ENCODE measurements around the gene SIL1. TPM values are rescaled to one million over a fixed set of nuclear protein-coding genes. Genes with fewer than 3 reads are reported as not detected.

Gene SIL1
- total and polyA plus RNA-seq, 2 of the 13 experiments (the other 11 are each of a cell fraction or from before 2014, with no cell fraction given), result 26.0 to 30.0 TPM

DNA sequence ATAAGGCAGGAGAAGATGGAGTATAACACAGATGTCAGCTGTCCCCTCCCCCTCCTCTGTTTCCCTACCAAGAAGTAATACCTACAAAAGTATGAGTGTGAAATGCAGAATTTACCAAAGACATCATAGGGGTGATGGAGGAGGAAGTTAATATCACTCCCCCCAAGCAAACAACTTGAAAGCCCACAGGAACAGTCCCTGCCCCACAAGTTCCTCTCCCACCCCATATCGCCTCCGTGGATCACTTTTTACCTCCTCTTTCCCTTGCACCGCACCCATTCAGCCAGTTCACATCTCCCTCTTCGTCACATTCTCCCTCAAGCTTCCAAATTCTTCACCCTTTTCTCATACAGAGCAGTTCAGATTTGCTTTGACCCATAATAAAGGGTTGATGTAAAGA is 7.0 kb upstream of the SIL1 start:
- FAIRE-seq (no peak), ATAC-seq (no peak), DNase-seq (ENCODE audit: low spot score) (no peak)
- Histone ChIP-seq H3K9ac (ENCODE audit: insufficient read depth, low read depth, low read length) (no peak overlapping the region), H3K4me1 (ENCODE audit: insufficient read depth, low read length) (peaks cover 9% of the 10 kb centered on the region), H4K20me1 (ENCODE audit: insufficient read depth, low read length) (no peaks in the 10 kb centered on the region), H3K79me2 (ENCODE audit: insufficient read depth, low read length) (no peaks in the 10 kb centered on the region), H3K36me3 (replicated peaks in 1 of 2; ENCODE audit: control insufficient read depth in 1 of 2, insufficient read depth in 2 of 2, low read length in 2 of 2) (no peaks in the 10 kb centered on the region), H3K4me2 (ENCODE audit: low read depth, low read length) (no peak overlapping the region), H3K9me3 (ENCODE audit: low read length) (no peaks in the 10 kb centered on the region), H2AFZ (ENCODE audit: low read length) (no peak overlapping the region), H3K27me3 (ENCODE audit: control insufficient read depth in 1 of 2, insufficient read depth in 2 of 2, low read length in 2 of 2) (peaks cover 0 to 10% of the 10 kb centered on the region in 2 experiments; a peak in 2 of 5 replicates), H3K27ac (ENCODE audit: extremely low read length, insufficient read depth, low read length) (no peak overlapping the region), H3K4me3 (replicated peaks in 1 of 3; ENCODE audit: insufficient read depth in 1 of 3, low read depth in 2 of 3, low read length in 3 of 3) (no peak overlapping the region)
- 64% methylated on average over 4 of the region's 4 CpGs for WGBS (ENCODE audit: low lambda C conversion rate)
- no TSS peak for BruUV-seq (replicated peaks)
- ChIA-PET CTCF (ENCODE audit: low intra/inter-chr PET ratio, low total read pairs) (no interaction called here), POLR2A (no interaction called here)
- TF ChIP-seq ZNF7 (CRISPR knock-in tag; IDR thresholded peaks at IDR 0.05) (no peak), JUN (CRISPR knock-in tag; IDR thresholded peaks at IDR 0.05) (no peak), TGIF2 (CRISPR knock-in tag; IDR thresholded peaks at IDR 0.05) (no peak), ZC3H4 (CRISPR knock-in tag; IDR thresholded peaks at IDR 0.05; ENCODE audit: borderline replicate concordance) (no peak), MIER2 (CRISPR knock-in tag; IDR thresholded peaks at IDR 0.05) (no peak), ZNF143 (CRISPR knock-in tag; IDR thresholded peaks at IDR 0.05) (no peak), TOPORS (CRISPR knock-in tag; IDR thresholded peaks at IDR 0.05) (no peak), ZNF124 (CRISPR knock-in tag; IDR thresholded peaks at IDR 0.05) (no peak), POLR2A (IDR thresholded peaks at IDR 0.05; ENCODE audit: insufficient read depth in 1 of 2, low read depth in 2 of 2, low read length in 2 of 2) (no peak), SOX13 (IDR thresholded peaks at IDR 0.05) (no peak), SOX13 (CRISPR knock-in tag; conservative IDR thresholded peaks at IDR 0.05 in 1 of 2, IDR thresholded peaks at IDR 0.05 in 1 of 2) (no peak), CAMTA2 (CRISPR knock-in tag; IDR thresholded peaks at IDR 0.05; ENCODE audit: borderline replicate concordance) (no peak), PITX1 (CRISPR knock-in tag; IDR thresholded peaks at IDR 0.05) (no peak), KAT8 (CRISPR knock-in tag; IDR thresholded peaks at IDR 0.05) (no peak), ZBTB8A (CRISPR knock-in tag; IDR thresholded peaks at IDR 0.05; ENCODE audit: borderline replicate concordance, low read depth) (no peak), GZF1 (CRISPR knock-in tag; IDR thresholded peaks at IDR 0.05) (no peak)
- TF ChIP-seq, protein P1, sequence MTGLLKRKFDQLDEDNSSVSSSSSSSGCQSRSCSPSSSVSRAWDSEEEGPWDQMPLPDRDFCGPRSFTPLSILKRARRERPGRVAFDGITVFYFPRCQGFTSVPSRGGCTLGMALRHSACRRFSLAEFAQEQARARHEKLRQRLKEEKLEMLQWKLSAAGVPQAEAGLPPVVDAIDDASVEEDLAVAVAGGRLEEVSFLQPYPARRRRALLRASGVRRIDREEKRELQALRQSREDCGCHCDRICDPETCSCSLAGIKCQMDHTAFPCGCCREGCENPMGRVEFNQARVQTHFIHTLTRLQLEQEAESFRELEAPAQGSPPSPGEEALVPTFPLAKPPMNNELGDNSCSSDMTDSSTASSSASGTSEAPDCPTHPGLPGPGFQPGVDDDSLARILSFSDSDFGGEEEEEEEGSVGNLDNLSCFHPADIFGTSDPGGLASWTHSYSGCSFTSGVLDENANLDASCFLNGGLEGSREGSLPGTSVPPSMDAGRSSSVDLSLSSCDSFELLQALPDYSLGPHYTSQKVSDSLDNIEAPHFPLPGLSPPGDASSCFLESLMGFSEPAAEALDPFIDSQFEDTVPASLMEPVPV (CRISPR knock-in tag; IDR thresholded peaks at IDR 0.05), result no peak
- TF ChIP-seq, protein P2, sequence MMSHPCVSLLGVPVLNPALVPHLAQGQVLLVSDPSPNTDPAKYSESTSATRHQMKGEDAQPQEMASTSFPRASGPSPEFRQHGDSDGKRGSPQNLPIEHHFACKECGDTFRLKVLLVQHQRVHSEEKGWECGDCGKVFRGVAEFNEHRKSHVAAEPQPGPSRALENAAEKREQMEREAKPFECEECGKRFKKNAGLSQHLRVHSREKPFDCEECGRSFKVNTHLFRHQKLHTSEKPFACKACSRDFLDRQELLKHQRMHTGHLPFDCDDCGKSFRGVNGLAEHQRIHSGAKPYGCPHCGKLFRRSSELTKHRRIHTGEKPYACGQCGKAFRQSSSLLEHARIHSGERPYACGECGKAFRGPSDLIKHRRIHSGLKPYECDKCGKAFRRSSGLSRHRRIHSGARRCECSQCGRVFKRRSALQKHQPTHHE (CRISPR knock-in tag; IDR thresholded peaks at IDR 0.05; ENCODE audit: borderline replicate concordance), result no peak
- TF ChIP-seq, protein P3, sequence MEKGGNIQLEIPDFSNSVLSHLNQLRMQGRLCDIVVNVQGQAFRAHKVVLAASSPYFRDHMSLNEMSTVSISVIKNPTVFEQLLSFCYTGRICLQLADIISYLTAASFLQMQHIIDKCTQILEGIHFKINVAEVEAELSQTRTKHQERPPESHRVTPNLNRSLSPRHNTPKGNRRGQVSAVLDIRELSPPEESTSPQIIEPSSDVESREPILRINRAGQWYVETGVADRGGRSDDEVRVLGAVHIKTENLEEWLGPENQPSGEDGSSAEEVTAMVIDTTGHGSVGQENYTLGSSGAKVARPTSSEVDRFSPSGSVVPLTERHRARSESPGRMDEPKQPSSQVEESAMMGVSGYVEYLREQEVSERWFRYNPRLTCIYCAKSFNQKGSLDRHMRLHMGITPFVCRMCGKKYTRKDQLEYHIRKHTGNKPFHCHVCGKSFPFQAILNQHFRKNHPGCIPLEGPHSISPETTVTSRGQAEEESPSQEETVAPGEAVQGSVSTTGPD (CRISPR knock-in tag; IDR thresholded peaks at IDR 0.05), result no peak
- intact Hi-C loops (cut with micrococcal nuclease; ENCODE audit: unreplicated experiment) (no loop called here), in situ Hi-C loops (cut with HindIII; ENCODE audit: extremely low pct_ligation_motif_present, low pct_unique_long_range_greater_than_20kb) (no loop called here)
